Activated CD8-positive, alpha-beta memory T cell treated with anti-CD3 and anti-CD28 coated beads for 36 hours (primary cell): ENCODE results near the gene FCSK. TPM values are rescaled to one million over a fixed set of nuclear protein-coding genes. Genes with fewer than 3 reads are reported as not detected.
"Not testable (repeated sequence)": the region's sequence is repeated elsewhere in the genome, so short reads cannot be mapped to it uniquely, and the experiment has no call there.

Experiments used
- CTCF ChIA-PET: fragments of 350-600 bp; sonication (Branson Sonifier 250); formaldehyde crosslinking; loops from one replicate; lab custom pipeline; 2021; ENCODE audit warnings: antibody characterized with exemption; lab: Charles Lee
- POLR2A ChIA-PET: fragments of 350-600 bp; sonication (Branson Sonifier 250); formaldehyde crosslinking; loops from one replicate; lab custom pipeline; 2021; ENCODE audit warnings: antibody characterized with exemption; lab: Charles Lee
- total RNA-seq, 2 experiments: library from RNA; stranded (reverse); gene quantifications; one replicate each; pipeline ENCODE4 v1.2.3, GENCODE V29; 2021

Gene FCSK
- total RNA-seq = 10 to 100 TPM; 14.5 TPM

DNA sequence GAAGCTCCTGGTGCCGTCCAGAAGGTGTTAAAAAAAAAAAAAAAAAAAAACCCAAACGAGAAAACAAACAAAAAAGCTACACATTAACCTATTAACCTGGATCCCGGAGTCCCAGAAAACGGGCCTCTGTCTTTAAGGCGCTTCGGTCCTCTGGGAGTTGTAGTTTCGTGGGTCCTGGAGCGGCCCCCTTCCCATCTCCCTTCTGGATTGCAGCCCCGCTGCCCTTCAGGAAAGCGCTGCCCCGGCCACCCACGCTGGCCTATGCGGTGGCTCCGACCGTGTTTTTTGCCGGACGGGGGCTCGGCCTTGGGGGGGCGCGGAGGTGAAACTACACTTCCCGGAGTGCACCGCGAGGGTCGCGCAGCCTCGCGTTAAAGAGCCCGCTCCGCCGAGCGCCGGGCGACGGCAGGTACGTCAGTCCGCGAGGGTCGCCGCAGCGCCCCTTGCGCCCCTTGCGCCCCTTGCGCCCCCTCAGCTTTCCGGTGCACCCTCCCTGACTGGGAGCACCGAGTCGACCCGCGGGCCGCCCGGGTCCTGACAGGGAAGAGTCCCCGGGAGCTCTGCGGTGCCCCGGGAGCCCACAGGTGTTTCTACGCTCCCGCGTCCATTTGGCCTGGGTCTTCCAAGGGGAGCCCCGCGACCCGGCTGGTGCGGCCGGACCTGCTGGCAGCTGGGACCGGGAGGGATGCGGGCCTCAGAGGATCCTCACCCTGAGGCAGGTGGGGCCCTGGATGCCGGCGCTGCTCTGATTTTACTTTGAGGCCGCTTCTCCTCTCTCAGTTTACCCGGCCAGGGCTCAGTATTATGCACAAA, at the start of gene FCSK:
Gene FCSK, plus strand, starts transcription at position 374 of the 813 bp plus-strand sequence. CDS start 8,596 bp downstream, outside the sequence.
- ChIA-PET CTCF (interaction anchor here (0.6 to 1.6 kb wide), 5 partner anchors 11 to 63 kb away, joined by 3 to 4 read pairs (median 3); no protein-coding TSS in a partner anchor), POLR2A (interaction anchor here (2.2 kb wide), 1 partner anchor 74 kb away, joined by 14 read pairs; no protein-coding TSS in a partner anchor)

DNA sequence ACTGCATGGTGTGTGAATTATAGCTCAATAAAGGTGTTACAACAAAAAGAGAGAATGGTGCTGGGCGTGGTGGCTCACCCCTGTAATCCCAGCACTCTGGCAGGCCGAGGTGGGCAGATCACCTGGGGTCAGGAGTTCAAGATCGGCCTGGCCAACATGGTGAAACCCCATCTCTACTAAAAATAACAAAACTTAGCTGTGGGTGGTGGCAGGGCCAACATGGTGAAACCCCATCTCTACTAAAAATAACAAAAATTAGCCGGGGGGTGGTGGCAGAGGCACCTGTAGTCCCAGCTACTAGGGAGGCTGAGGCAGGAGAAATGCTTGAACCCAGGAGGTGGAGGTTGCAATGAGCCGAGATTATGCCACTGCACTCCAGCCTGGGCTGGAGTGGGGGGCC, 48.3 kb upstream of the FCSK start:
- CTCF ChIA-PET, POLR2A ChIA-PET: not testable (repeated sequence)

GRCh38 chr16:70407811-70408274, 46.6 kb upstream of the FCSK start:
- POLR2A ChIA-PET = no interaction called here
- CTCF ChIA-PET = interaction anchor here (1.2 kb wide), 1 partner anchor 10 kb away, joined by 3 read pairs; no protein-coding TSS in a partner anchor

- ChIA-PET POLR2A (interaction anchor here (0.7 kb wide), 1 partner anchor 17 kb away, joined by 7 read pairs; no protein-coding TSS in a partner anchor), CTCF (interaction anchor here (1.0 kb wide), 1 partner anchor 21 kb away, joined by 3 read pairs; no protein-coding TSS in a partner anchor)
Observed at GRCh38 chr16:70410734-70411133, 43.7 kb upstream of the FCSK start.

GRCh38 chr16:70412385-70412784, 42.0 kb upstream of the FCSK start:
- POLR2A ChIA-PET = no interaction called here
- CTCF ChIA-PET = interaction anchor here (1.1 kb wide), 1 partner anchor 16 kb away, joined by 3 read pairs; no protein-coding TSS in a partner anchor

DNA sequence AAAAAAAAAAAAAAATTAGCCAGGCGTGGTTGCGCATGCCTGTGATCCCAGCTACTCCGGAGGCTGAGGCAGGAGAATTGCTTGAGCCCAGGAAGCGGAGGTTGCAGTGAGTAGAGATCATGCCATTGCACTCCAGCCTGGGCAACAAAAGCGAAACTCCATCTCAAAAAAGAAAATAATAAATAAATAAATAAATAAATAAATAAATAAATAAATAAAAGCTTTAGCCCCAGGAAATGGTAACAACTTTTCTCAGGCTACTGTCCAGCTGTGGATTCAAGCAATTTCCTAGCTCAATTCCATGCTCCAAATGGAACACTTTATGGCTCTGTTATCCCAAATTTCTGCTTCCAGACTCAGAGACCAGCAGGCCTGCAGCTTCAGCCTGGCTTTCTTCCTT, 40.8 kb upstream of the FCSK start:
- POLR2A ChIA-PET = not testable (repeated sequence)
- CTCF ChIA-PET = interaction anchor here (1.1 kb wide), 1 partner anchor 15 kb away, joined by 3 read pairs; no protein-coding TSS in a partner anchor

DNA sequence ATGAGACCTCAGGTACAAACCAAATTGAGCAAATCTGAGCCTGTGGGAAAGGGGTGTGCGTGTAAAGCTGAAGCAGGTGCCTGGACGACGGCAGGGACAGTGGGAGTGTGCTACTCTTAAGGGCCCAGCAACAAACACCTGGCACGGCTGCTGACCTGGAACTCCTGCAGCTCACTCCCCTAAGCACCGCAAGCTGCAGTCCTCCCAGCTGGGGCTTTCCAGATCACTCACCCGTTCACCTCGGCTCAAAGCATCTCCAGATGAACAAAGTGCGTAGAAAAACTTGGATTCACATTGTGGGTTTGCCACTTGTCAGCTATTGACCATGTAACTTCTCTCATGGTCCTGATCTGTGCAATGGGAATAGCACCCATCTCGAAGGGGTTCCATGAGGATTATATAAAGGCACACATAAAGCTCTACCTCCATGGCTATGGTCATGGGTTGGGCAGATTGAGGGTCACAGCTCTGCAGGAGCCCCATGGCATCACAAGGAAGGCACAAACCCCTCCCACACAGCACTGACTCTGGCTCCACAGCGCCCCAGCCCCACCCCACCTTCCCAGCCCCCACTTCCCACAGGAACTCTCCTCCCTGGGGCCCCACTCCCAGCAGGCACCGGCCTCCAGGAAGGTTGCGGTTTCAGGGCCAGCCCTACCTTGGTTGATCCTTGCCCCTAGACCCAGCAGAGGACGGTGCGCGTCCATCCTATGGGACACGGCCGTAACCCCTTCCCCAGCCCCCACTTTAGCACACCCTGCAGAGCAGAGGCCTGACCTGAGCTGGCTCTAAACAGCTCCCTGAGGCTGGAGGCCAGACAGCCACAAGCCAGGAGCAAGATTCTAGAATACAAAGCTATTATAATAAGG, 37.4 kb upstream of the FCSK start:
- CTCF ChIA-PET = interaction anchor here (0.6 to 1.4 kb wide), 3 partner anchors 9 to 322 kb away, joined by 3 read pairs; no protein-coding TSS in a partner anchor
- POLR2A ChIA-PET = no interaction called here

GRCh38 chr16:70417661-70418060, 36.7 kb upstream of the FCSK start:
- POLR2A ChIA-PET = no interaction called here
- CTCF ChIA-PET = interaction anchor here (0.7 to 1.4 kb wide), 3 partner anchors 9 to 321 kb away, joined by 3 read pairs; no protein-coding TSS in a partner anchor

- CTCF ChIA-PET = interaction anchor here (0.7 to 1.6 kb wide), 3 partner anchors 10 to 38 kb away, joined by 3 to 4 read pairs (median 3); no protein-coding TSS in a partner anchor
- POLR2A ChIA-PET = no interaction called here
Observed at GRCh38 chr16:70418274-70418992, 36.0 kb upstream of the FCSK start.

GRCh38 chr16:70418993-70419318, 35.4 kb upstream of the FCSK start:
- POLR2A ChIA-PET = interaction anchor here (0.6 kb wide), 1 partner anchor 19 kb away, joined by 3 read pairs; no protein-coding TSS in a partner anchor
- CTCF ChIA-PET = interaction anchor here (1.6 kb wide), 1 partner anchor 37 kb away, joined by 4 read pairs; no protein-coding TSS in a partner anchor

DNA sequence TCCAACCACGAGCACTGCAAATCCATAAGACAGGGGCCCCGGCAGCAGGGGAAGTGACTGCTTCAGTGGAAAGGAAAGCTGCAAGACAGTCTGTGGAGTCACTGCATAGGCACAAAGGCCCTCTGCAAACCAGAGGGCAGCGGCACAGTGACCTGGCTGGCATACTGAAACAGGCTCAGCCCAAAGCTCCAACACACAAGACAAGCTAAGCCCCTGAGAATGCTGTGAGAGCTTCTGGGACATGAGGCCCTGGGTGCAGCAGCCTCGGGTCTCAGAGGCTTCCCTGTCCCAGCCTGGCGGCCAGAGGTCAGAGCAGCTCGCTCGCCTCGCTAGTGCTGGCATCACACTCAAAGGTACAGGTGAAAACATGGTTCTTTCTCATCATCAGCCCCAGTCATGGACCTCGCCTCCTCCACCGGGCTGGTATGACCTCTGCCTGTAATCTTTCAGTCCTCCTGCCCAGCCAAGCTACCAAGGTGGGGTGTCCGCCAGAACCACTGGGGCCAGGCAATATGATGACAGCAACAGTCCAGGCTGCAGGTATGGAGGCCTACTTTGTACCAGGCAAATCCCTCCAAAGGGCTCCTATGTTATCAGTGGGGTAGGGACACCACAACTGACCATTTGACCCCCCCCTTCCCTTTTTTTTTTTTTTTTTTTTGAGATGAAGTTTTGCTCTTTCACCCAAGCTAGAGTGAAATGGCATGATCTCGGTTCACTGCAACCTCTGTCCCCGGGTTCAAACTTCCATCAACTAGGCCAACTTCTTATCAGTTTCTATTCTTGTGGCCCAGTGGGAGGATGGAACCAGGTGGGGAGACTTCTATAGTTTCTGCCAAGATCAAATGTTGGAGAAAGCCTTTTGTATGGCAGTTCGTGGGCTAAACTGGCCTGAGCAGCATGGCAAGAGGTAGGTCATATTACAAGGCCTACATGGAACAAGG, 34.7 kb upstream of the FCSK start:
- CTCF ChIA-PET = interaction anchor here (1.6 kb wide), 1 partner anchor 36 kb away, joined by 4 read pairs; no protein-coding TSS in a partner anchor
- POLR2A ChIA-PET = interaction anchor here (0.6 kb wide), 1 partner anchor 19 kb away, joined by 3 read pairs; no protein-coding TSS in a partner anchor

DNA sequence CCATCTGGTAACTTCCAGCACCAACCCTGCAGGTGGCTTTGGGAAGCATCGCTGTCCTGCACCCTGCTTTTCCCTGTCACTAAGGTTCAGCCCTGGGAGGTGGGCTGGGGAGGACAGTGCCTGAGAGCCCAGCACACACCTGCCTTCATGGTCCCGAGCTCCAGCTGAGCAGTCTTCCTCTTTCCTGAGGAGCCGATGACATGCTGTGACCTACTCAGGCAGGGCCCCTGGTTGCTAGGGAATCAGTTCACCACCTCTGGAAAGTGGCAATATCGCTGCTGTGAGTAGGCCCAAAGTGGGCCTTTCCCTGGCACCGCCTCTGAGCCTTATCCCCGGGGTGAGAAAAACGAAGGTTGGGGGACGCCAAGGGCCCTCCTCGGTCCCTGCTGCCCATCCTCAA, 33.4 kb upstream of the FCSK start:
- CTCF ChIA-PET = interaction anchor here (0.6 kb wide), 1 partner anchor 107 kb away, joined by 3 read pairs; no protein-coding TSS in a partner anchor

GRCh38 chr16:70421473-70422311, 32.7 kb upstream of the FCSK start:
- POLR2A ChIA-PET = no interaction called here
- CTCF ChIA-PET = interaction anchor here (0.6 kb wide), 1 partner anchor 107 kb away, joined by 3 read pairs; no protein-coding TSS in a partner anchor

More for the DNA sequence above, 33.4 kb upstream of the FCSK start:
- POLR2A ChIA-PET = no interaction called here

DNA sequence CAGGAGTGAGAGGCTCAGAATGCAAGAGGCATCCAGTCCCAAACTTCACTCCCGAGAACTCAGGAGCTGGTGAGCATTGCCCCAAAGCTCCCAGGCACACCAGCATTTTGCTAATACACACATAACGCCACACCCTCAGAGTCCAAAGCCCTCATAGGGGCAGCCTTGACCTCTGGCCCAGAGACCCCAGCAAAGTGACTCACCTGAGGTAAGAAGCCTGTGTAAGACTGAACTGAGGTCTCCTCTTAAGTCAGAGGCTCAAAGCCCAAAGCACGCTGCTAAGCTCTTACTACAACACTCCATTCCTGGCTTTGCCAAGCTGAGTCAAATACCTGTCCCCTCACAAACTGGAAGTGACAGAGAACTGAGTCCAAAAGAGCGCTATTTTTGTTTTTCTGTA, 31.9 kb upstream of the FCSK start:
- ChIA-PET POLR2A (no interaction called here), CTCF (no interaction called here)

DNA sequence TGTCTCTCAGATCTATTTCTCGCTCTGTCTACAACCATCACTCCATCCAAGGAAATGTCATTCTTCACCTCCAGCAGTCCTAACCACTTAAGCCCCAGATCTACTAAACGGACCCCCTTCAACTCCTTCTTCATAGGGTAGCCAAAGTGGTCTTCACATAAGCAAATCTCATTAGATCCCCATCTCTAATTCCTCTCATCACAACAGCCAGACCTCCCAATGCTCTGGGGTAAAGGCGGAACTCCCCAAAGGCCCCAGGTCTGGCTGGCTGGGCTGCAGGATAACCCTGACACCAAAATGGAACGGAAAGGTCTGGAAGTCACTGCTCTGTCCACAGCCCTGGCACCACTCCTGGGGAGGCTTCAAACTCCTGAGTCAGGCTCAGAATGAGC, 26.6 kb upstream of the FCSK start:
- ChIA-PET POLR2A (interaction anchor here (0.6 kb wide), 1 partner anchor 17 kb away, joined by 7 read pairs; no protein-coding TSS in a partner anchor), CTCF (interaction anchor here (1.1 kb wide), 1 partner anchor 15 kb away, joined by 3 read pairs; no protein-coding TSS in a partner anchor)
